BJ (cell line): ENCODE results near the gene ATP6V1C2. TPM values are rescaled to one million over a fixed set of nuclear protein-coding genes. Genes with fewer than 3 reads are reported as not detected.
"Not testable (repeated sequence)": the region's sequence is repeated elsewhere in the genome, so short reads cannot be mapped to it uniquely, and the experiment has no call there.

ENCODE experiments used
- CTCF ChIA-PET: fragments of 350-600 bp; formaldehyde crosslinking; extraction: SDS; loops from one replicate; lab custom pipeline; 2021; ENCODE audit warnings: antibody characterized with exemption, inconsistent platforms; lab: Yijun Ruan, JAX
- POLR2A ChIA-PET: fragments of 300-600 bp; sonication (Branson Sonifier 250); formaldehyde crosslinking; extraction: SDS; loops from one replicate; lab custom pipeline; 2021; ENCODE audit warnings: antibody characterized with exemption; lab: Charles Lee
- DNase-seq: peaks from one replicate; pipeline ENCODE4 v3.0.0-alpha.2; 2011; ENCODE audit warnings: low read depth
- H3K27me3 ChIP-seq: 2 replicates; pipeline ENCODE4 v1.6.0; 2011; ENCODE audit warnings: low read length; ENCODE audit not compliant: control insufficient read depth, insufficient read depth
- H3K36me3 ChIP-seq: 2 replicates; pipeline ENCODE4 v1.5.1; 2011; ENCODE audit warnings: low read length; ENCODE audit not compliant: control insufficient read depth, insufficient read depth
- H3K4me3 ChIP-seq: 2 replicates; pipeline ENCODE4 v1.5.1; 2011; ENCODE audit warnings: low read depth, mild to moderate bottlenecking, control low read depth, low read length
- polyA plus RNA-seq: library from polyadenylated mRNA; depleted of rRNA; stranded (reverse); fragments of >200 nt; gene quantifications from 2 replicates; pipeline ENCODE4 v1.2.3, GENCODE V29; 2011
- TF ChIP-seq, protein P1 (sequence below): IDR thresholded peaks from 2 replicates; pipeline ENCODE4 v1.5.1; 2011; ENCODE audit warnings: low read depth, mild to moderate bottlenecking, control low read depth, inconsistent platforms, low read length, moderate library complexity; ENCODE audit not compliant: insufficient read depth

The ATP6V1C2 gene
- polyA plus RNA-seq, 1 experiment: 0.04 TPM

DNA sequence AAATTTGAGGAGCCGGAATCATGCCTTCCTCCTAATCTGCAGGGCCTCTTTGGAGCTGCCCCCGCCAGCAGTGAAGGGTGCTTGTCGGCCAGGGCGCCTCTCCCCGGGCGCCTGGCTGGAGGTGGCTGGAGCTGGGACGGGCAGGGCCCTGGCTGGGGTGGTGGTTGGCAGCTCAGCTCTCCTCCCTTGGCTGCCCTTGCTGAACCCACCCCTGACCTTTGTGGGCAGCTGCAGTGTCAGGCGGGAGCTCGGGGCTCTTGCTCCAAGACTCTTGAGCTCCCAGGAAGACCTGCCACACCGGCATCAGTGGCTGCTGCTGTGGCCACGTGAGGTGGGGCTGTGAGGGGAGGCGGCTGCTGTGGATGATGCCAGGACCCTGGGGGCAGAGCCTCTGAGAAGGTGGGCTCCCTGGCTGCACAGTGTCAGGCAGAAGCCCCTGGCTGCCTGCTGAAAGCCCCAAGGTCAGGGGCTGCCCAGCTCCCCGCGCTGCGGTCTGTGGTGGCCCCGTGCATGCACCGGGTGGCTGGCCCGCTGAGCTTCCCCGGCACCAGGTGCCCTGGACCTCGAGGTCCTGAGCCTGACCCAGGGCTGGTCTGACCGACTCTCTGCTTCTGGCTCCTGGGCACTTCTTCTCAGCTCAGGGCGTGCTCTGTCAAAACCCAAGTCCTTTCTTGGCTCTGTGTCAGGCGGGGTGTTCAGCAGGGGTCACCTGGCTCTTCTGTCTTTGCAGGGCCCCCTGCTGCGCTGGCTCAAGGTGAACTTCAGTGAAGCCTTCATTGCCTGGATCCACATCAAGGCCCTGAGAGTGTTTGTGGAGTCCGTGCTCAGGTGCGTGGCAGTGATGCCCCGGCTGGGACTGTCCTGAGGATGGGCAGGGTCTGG lies 56.7 kb downstream of the ATP6V1C2 start:
- DNase-seq: no peak
- TF ChIP-seq, protein P1, sequence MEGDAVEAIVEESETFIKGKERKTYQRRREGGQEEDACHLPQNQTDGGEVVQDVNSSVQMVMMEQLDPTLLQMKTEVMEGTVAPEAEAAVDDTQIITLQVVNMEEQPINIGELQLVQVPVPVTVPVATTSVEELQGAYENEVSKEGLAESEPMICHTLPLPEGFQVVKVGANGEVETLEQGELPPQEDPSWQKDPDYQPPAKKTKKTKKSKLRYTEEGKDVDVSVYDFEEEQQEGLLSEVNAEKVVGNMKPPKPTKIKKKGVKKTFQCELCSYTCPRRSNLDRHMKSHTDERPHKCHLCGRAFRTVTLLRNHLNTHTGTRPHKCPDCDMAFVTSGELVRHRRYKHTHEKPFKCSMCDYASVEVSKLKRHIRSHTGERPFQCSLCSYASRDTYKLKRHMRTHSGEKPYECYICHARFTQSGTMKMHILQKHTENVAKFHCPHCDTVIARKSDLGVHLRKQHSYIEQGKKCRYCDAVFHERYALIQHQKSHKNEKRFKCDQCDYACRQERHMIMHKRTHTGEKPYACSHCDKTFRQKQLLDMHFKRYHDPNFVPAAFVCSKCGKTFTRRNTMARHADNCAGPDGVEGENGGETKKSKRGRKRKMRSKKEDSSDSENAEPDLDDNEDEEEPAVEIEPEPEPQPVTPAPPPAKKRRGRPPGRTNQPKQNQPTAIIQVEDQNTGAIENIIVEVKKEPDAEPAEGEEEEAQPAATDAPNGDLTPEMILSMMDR: no peak
- no peak overlapping the region for H3K4me3 ChIP-seq
- H3K27me3 ChIP-seq: no peaks in the 10 kb centered on the region
- ChIA-PET POLR2A (no interaction called here), CTCF (interaction anchor here (2.2 kb wide), 1 partner anchor 13 kb away, joined by 5 read pairs; no protein-coding TSS in a partner anchor)
- H3K36me3 ChIP-seq: peaks cover 17% of the 10 kb centered on the region

DNA sequence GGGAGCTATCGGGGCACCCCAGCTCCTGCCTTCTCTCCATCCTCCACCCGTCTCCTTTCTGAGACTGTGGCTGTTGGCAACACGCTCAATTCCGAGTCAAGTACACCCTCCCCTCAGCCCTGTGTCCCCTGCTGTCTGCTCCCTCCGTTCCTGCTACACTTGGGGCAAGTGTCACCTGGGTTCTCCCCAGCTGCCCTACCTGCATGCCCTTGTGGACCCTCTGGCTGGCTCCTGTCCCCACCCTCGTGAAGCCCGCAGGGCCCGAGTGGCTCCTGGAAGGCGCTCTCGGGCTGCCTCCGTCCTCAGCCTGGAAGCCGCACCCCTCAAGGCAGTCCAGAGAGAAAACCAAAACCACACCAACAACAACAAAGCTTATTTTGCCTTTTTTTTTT lies 57.3 kb downstream of the ATP6V1C2 start:
- Histone ChIP-seq H3K27me3 (no peaks in the 10 kb centered on the region), H3K4me3 (no peak overlapping the region), H3K36me3 (peaks cover 17% of the 10 kb centered on the region)
- TF ChIP-seq, protein P1: no peak
- ChIA-PET CTCF (no interaction called here), POLR2A (no interaction called here)
- DNase-seq: no peak

DNA sequence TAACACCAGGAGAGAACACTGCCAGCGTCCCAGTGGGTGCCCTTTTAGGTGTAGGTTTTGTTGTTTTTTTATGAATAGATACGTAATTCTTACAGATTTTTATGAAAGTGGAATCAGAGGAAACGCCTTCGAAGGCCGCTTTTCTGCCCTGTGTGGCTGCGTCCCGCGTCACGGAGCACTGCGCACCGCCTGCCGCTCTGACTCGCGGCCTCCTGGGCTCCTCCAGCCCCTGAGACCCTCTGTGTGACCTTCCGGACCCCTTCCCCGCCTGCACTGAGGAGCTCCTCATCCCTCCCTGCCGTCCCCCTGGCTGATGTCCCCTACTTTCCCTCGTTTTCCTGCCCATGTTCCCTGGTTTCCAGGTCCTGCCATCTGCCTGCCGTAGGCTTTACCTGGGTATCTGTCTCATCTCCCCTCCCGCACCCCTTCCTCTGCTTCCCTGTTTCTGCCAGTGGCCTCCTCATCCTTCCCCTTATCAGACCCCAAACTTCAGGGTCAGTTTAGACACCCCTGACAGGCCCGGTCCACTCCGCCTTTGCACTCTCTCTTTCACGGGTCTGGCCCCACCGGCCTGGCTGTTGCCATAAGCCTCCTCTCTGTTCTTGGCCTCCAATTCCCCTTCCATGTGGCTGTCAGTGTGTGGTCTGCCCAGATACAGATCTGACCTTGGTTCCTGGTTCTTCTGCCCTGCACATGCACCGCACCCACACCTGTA lies 58.5 kb downstream of the ATP6V1C2 start:
- H3K4me3 ChIP-seq: no peak overlapping the region
- DNase-seq: no peak
- TF ChIP-seq, protein P1: no peak
- ChIA-PET CTCF (interaction anchor here (0.6 kb wide), 1 partner anchor 833 kb away, joined by 3 read pairs; no protein-coding TSS in a partner anchor), POLR2A (no interaction called here)
- H3K27me3 ChIP-seq: no peaks in the 10 kb centered on the region
- peaks cover 22% of the 10 kb centered on the region for H3K36me3 ChIP-seq

DNA sequence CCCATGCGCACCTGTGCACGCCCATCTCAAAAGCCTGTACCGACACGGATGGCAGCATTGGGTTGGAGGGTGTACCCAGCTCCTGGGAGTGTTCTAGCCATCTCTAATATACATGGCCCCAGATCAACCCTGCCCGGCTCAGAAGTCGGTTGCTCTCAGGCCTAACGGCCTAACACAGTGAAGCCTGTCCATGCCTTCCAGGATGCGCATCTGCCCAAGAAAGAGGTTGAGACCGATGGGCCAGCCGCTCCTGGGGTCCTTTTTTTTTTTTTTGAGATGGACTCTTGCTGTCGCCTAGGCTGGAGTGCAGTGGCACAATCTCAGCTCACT lies 59.0 kb downstream of the ATP6V1C2 start:
- Histone ChIP-seq H3K36me3 (peaks cover 23% of the 10 kb centered on the region), H3K27me3 (no peaks in the 10 kb centered on the region), H3K4me3 (no peak overlapping the region)
- TF ChIP-seq, protein P1: no peak
- CTCF ChIA-PET: no interaction called here
- POLR2A ChIA-PET: no interaction called here
- DNase-seq: no peak

DNA sequence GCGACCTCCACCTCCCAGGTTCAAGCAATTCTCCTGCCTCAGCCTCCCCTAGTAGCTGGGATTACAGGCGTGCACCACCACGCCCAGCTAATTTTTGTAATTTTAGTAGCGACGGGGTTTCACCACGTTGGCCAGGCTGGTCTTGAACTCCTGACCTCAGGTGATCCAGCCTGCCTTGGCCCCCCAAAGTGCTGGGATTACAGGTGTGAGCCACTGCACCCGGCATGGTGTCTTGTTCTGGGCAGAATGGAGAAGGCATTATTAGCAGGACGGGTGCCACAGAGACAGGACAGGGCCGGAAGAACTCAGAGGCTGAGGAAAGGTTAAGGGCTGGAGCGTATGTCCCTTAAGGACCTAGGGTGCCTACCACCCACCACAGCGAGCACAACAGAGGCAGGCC lies 59.4 kb downstream of the ATP6V1C2 start:
- peaks cover 24% of the 10 kb centered on the region for H3K36me3 ChIP-seq
- CTCF ChIA-PET, H3K27me3 ChIP-seq, DNase-seq, POLR2A ChIA-PET, H3K4me3 ChIP-seq: not testable (repeated sequence)
